Glutamatergic neuron (in vitro differentiated cells): ENCODE data around the gene ARHGEF40. TPM values are rescaled to one million over a fixed set of nuclear protein-coding genes. Genes with fewer than 3 reads are reported as not detected.

ENCODE experiments used
- DNase-seq: peaks from one replicate; pipeline ENCODE4 v3.0.0; 2022
- H3K27ac Mint-ChIP-seq: one replicate; pipeline ENCODE4 v1.8.0; 2020; ENCODE audit warnings: mild to moderate bottlenecking, mixed read lengths, inconsistent platforms; ENCODE audit not compliant: unreplicated experiment
- H3K27me3 Mint-ChIP-seq: one replicate; pipeline ENCODE4 v1.8.0; 2020; ENCODE audit warnings: mild to moderate bottlenecking, moderate library complexity, mixed read lengths, inconsistent platforms; ENCODE audit not compliant: unreplicated experiment
- H3K36me3 Mint-ChIP-seq: one replicate; pipeline ENCODE4 v1.8.0; 2020; ENCODE audit warnings: mild to moderate bottlenecking, mixed read lengths, inconsistent platforms; ENCODE audit not compliant: unreplicated experiment
- H3K4me1 Mint-ChIP-seq: one replicate; pipeline ENCODE4 v1.8.0; 2020; ENCODE audit warnings: mild to moderate bottlenecking, low read depth, mixed read lengths, inconsistent platforms; ENCODE audit not compliant: unreplicated experiment
- H3K4me3 Mint-ChIP-seq: one replicate; pipeline ENCODE4 v1.8.0; 2020; ENCODE audit warnings: mild to moderate bottlenecking, mixed read lengths, inconsistent platforms; ENCODE audit not compliant: unreplicated experiment
- H3K9me3 Mint-ChIP-seq: one replicate; pipeline ENCODE4 v1.8.0; 2020; ENCODE audit warnings: mild to moderate bottlenecking, moderate library complexity, mixed read lengths, inconsistent platforms; ENCODE audit not compliant: unreplicated experiment
- total RNA-seq: library from RNA; stranded (reverse); fragmentation: NEBNext Ultra II Directional; extraction: Animal tissue kit (Norgen Biotek cat#: 25700); gene quantifications from one replicate; pipeline ENCODE4 v1.2.1, GENCODE V29; 2021; ENCODE audit not compliant: unreplicated experiment
- TF ChIP-seq, protein P1 (sequence below): fragments of 200-600 bp; sonication (generic); IDR thresholded peaks from one replicate; pipeline ENCODE4 v1.5.0; 2021; ENCODE audit not compliant: partially characterized antibody, unreplicated experiment

ARHGEF40 gene
- total RNA-seq, 1 donor from 2014 or later = 42.4 TPM

DNA sequence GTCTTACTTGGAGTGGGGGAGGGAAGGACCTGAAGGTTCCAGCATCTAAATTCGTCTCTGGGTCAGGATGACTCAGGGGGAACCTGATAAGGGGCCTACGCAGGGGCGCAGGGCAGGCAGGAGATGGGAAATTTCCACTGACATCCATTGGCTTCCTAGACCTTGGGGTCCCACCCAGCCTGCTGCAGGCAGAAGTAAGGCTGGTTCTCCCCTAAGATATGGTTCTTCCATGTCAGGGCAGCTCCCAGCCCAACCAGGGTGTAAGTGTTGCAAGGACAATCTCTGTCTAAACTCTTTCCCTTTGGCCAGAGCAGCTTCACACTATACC is 43.2 kb upstream of the ARHGEF40 start:
- TF ChIP-seq, protein P1, sequence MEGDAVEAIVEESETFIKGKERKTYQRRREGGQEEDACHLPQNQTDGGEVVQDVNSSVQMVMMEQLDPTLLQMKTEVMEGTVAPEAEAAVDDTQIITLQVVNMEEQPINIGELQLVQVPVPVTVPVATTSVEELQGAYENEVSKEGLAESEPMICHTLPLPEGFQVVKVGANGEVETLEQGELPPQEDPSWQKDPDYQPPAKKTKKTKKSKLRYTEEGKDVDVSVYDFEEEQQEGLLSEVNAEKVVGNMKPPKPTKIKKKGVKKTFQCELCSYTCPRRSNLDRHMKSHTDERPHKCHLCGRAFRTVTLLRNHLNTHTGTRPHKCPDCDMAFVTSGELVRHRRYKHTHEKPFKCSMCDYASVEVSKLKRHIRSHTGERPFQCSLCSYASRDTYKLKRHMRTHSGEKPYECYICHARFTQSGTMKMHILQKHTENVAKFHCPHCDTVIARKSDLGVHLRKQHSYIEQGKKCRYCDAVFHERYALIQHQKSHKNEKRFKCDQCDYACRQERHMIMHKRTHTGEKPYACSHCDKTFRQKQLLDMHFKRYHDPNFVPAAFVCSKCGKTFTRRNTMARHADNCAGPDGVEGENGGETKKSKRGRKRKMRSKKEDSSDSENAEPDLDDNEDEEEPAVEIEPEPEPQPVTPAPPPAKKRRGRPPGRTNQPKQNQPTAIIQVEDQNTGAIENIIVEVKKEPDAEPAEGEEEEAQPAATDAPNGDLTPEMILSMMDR = no peak
- Mint-ChIP-seq H3K27me3 (peaks cover 3% of the 10 kb centered on the region), H3K27ac (no peak overlapping the region), H3K4me3 (no peak overlapping the region), H3K36me3 (peaks cover 4% of the 10 kb centered on the region), H3K9me3 (peaks cover 8% of the 10 kb centered on the region), H3K4me1 (peaks cover 4% of the 10 kb centered on the region)
- DNase-seq = no peak

DNA sequence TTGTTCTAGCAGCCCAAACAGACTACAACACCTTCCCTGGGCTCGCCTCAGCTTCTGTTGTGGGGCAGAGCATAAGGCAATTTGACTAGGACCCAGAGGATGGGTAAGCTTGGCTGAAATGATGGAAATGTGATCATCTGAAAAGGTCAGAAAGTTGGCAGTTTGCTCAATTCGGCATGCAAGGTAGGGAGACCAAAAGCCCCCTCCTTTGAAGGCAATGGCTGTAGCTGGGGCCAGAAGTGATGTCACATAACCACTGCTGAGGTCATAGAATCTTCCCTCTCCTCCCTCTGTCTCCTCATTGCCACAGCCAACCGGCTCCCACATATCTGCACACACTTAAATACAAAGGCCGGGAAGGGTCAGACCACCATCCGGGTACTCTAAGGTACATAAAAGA is 40.2 kb upstream of the ARHGEF40 start, which contains the start of gene TPPP2:
TPPP2 (plus strand) TSS at position 301 of the 400 bp plus-strand sequence. CDS start 365 bp downstream, outside the sequence.
- no peak for DNase-seq
- Mint-ChIP-seq H3K4me1 (peaks cover 3% of the 10 kb centered on the region), H3K4me3 (no peak within 1 kb of the TSS), H3K27me3 (peaks cover 6% of the 10 kb centered on the region), H3K36me3 (no peaks in the 10 kb centered on the region), H3K27ac (no peak within 1 kb of the TSS), H3K9me3 (peaks cover 6% of the 10 kb centered on the region)
- TF ChIP-seq, protein P1 = no peak

DNA sequence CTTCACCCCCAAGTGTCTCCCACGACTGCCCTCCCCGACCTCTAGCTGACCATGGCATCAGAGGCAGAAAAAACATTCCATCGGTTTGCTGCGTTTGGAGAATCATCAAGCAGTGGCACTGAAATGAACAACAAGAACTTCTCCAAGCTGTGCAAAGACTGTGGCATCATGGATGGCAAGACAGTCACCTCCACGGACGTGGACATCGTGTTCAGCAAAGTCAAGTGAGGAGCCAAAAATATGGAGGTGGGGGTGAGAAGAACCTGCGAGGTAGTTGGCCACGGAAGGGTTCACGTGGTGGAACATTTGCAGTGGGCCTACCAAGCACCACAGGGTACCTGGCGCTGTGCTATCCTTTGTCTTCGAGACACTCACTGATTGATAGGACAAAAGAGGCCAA is 39.6 kb upstream of the ARHGEF40 start:
- TF ChIP-seq, protein P1 = no peak
- Mint-ChIP-seq H3K27ac (no peak overlapping the region), H3K27me3 (peaks cover 6% of the 10 kb centered on the region), H3K9me3 (peaks cover 6% of the 10 kb centered on the region), H3K4me1 (peaks cover 3% of the 10 kb centered on the region), H3K4me3 (no peak overlapping the region), H3K36me3 (no peaks in the 10 kb centered on the region)
- no peak for DNase-seq

DNA sequence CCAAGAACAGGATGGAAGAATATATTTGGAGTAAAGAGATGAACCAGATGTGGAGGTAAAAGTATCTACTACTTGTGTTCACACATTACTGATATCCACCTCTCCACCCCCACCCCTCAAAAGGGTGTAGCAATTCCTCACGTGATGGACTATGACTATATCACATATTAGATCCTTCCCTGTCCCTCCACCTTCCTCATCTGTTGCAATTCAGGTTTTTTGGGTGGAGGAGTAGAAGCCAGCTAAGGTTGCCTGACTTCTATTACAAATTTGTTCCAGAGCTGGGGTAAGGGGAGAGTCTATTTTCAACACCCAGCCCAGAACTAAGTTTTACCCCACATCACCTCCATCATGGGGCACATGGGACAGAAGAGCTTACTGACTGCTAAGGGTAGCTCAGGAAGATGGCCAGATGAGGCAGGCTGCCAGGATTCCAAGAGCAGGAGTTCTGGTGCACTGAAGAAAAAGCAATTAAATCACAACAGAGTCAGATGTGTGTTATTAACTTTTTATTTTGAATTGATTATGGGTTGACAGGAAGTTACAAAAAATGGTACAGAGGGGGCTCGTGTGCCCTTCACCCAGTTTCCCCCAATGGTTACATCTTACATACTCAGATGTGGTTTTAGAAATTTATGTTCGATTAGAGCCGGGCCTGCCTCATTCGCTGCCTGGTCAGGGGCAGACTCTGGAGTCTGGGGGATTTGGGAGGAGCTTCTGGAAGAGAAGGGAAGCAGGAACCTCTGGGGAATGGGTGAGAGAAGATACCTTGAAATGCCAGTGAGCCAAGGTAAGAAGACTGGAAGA is 37.6 kb upstream of the ARHGEF40 start:
- H3K27ac Mint-ChIP-seq = no peak overlapping the region
- peaks cover 6% of the 10 kb centered on the region for H3K9me3 Mint-ChIP-seq
- no peak overlapping the region for H3K4me3 Mint-ChIP-seq
- DNase-seq = no peak
- TF ChIP-seq, protein P1 = no peak
- H3K4me1 Mint-ChIP-seq = no peaks in the 10 kb centered on the region
- no peaks in the 10 kb centered on the region for H3K36me3 Mint-ChIP-seq
- peaks cover 3% of the 10 kb centered on the region for H3K27me3 Mint-ChIP-seq

DNA sequence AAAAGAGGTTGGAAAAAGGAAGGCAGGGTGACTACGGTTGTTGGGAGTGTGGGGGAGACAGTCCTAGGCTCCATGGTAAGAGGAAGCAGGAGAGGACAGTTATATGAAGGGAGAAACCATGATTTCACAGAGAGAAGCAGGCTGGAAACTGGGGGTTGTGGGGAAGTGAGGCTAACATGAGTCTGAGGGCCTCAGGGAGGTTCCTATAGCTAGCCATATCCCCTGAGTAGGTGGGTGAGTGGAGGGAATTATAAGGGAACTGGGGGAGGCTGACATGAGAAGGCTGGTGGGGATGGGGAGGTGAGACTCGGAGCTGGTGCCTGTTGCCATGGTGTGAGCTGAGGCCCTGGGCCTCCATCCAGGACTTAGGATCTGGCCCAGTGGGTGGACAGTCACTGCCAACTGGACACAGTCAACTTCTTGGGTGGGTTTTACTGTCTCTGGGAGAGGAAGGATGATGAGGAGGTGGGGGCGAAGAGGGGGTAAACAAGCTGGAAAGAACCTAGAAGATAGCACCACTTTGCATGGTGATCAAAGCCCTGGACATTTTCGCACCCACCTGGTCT is 36.9 kb upstream of the ARHGEF40 start:
- H3K27me3 Mint-ChIP-seq = peaks cover 4% of the 10 kb centered on the region
- peaks cover 5% of the 10 kb centered on the region for H3K4me1 Mint-ChIP-seq
- H3K27ac Mint-ChIP-seq = no peak overlapping the region
- no peak for DNase-seq
- no peaks in the 10 kb centered on the region for H3K36me3 Mint-ChIP-seq
- TF ChIP-seq, protein P1 = no peak
- peaks cover 6% of the 10 kb centered on the region for H3K9me3 Mint-ChIP-seq
- no peak overlapping the region for H3K4me3 Mint-ChIP-seq
